Astrocyte of the spinal cord (primary cell): Measurements from ENCODE around the gene F10.

ENCODE experiments used
- DNase-seq: peaks from one replicate; pipeline ENCODE4 v3.0.0; 2011; ENCODE audit warnings: low read depth, low spot score
- H3K4me3 ChIP-seq: 2 replicates; pipeline ENCODE4 v1.5.1; 2011; ENCODE audit warnings: low read depth, mild to moderate bottlenecking, low read length, moderate library complexity
- CTCF ChIP-seq: IDR thresholded peaks from 2 replicates; pipeline ENCODE4 v1.5.1; 2012; ENCODE audit warnings: low read depth, mild to moderate bottlenecking, low read length, inconsistent platforms
- in situ Hi-C: cut with HindIII; loops from 2 replicates; pipeline ENCODE4 v1.10.0; 2017; ENCODE audit warnings: low sequenced_read_pairs

The F10 gene

GRCh38 chr13:113141601-113141970, 19.0 kb downstream of the F10 start:
- in situ Hi-C loops = no loop called here

GRCh38 chr13:113142876-113143275, 20.3 kb downstream of the F10 start:
- DNase-seq = no peak
- in situ Hi-C loops = no loop called here
- no peak for TF ChIP-seq CTCF
- H3K4me3 ChIP-seq = no peak overlapping the region

More at GRCh38 chr13:113141601-113141970, 19.0 kb downstream of the F10 start:
- no peak for DNase-seq
- H3K4me3 ChIP-seq = no peak overlapping the region
- no peak for TF ChIP-seq CTCF

GRCh38 chr13:113143466-113144254, 21.1 kb downstream of the F10 start:
- TF ChIP-seq CTCF = no peak
- H3K4me3 ChIP-seq = no peak overlapping the region
- in situ Hi-C loops = no loop called here
- no peak for DNase-seq

GRCh38 chr13:113144255-113144629, 21.6 kb downstream of the F10 start:
- in situ Hi-C loops = no loop called here
- no peak for DNase-seq
- TF ChIP-seq CTCF = no peak
- no peak overlapping the region for H3K4me3 ChIP-seq

GRCh38 chr13:113145496-113145895, 22.9 kb downstream of the F10 start:
- DNase-seq = no peak
- TF ChIP-seq CTCF = no peak
- in situ Hi-C loops = no loop called here

GRCh38 chr13:113145911-113146598, 23.5 kb downstream of the F10 start:
- in situ Hi-C loops = no loop called here
- H3K4me3 ChIP-seq = no peak overlapping the region
- TF ChIP-seq CTCF = no peak
- DNase-seq = no peak

More at GRCh38 chr13:113145496-113145895, 22.9 kb downstream of the F10 start:
- H3K4me3 ChIP-seq = no peak overlapping the region
